ENCODE results near the gene RAF1.

- TF ChIP-seq POLR2AphosphoS5 (IDR thresholded peaks at IDR 0.05; ENCODE audit: low read depth, low read length) (no peak), RAD21 (IDR thresholded peaks at IDR 0.05; ENCODE audit: low read depth) (no peak), ELF1 (IDR thresholded peaks at IDR 0.05; ENCODE audit: borderline replicate concordance, low read depth) (no peak)
- TF ChIP-seq, protein P1, sequence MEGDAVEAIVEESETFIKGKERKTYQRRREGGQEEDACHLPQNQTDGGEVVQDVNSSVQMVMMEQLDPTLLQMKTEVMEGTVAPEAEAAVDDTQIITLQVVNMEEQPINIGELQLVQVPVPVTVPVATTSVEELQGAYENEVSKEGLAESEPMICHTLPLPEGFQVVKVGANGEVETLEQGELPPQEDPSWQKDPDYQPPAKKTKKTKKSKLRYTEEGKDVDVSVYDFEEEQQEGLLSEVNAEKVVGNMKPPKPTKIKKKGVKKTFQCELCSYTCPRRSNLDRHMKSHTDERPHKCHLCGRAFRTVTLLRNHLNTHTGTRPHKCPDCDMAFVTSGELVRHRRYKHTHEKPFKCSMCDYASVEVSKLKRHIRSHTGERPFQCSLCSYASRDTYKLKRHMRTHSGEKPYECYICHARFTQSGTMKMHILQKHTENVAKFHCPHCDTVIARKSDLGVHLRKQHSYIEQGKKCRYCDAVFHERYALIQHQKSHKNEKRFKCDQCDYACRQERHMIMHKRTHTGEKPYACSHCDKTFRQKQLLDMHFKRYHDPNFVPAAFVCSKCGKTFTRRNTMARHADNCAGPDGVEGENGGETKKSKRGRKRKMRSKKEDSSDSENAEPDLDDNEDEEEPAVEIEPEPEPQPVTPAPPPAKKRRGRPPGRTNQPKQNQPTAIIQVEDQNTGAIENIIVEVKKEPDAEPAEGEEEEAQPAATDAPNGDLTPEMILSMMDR (IDR thresholded peaks at IDR 0.05 in 2 of 3, conservative IDR thresholded peaks at IDR 0.05 in 1 of 3; ENCODE audit: borderline replicate concordance in 1 of 3, insufficient read depth in 1 of 3, low read depth in 2 of 3, low read length in 2 of 3) = no peak
These were observed 15.4 kb downstream of the RAF1 start for GRCh38 chr3:12648384-12648959.
